Right lobe of liver (tissue), 6 donors: Measurements from ENCODE around the gene CCM2L. TPM values are rescaled to one million over a fixed set of nuclear protein-coding genes. Genes with fewer than 3 reads are reported as not detected.

Experiments used
- ATAC-seq, 4 donors: fragments of 200-7000 bp; cut with Tn5 transposase; one replicate each; pipeline ENCODE4 v1.9.1; 2020; ENCODE audit warnings: mild to moderate bottlenecking in 4 of 4, moderate library complexity in 4 of 4
- DNase-seq, 3 donors: peaks; one replicate each; pipeline ENCODE4 v3.0.0-alpha.2; 2020
- H3K27ac ChIP-seq, 3 donors: fragments of 200-600 bp; one replicate each; pipeline ENCODE4 v1.8.0; 2022
- H3K27me3 ChIP-seq, 2 donors: fragments of 200-600 bp; one replicate each; pipeline ENCODE4 v1.8.0; 2022
- H3K36me3 ChIP-seq, 4 donors: fragments of 200-600 bp; sonication (generic) in 1 of 4; one replicate each; pipeline versions ENCODE4 v1.5.1 to v1.8.0; 2017 to 2022; ENCODE audit warnings: control low read depth in 1 of 4
- H3K4me1 ChIP-seq, 4 donors: fragments of 200-600 bp; sonication (generic) in 1 of 4; one replicate each; pipeline versions ENCODE4 v1.5.1 to v1.8.0; 2017 to 2022; ENCODE audit warnings: control low read depth in 1 of 4
- H3K4me3 ChIP-seq, 3 donors: fragments of 200-600 bp; one replicate each; pipeline ENCODE4 v1.8.0; 2022
- H3K9me3 ChIP-seq, 4 donors: fragments of 200-600 bp; sonication (generic) in 1 of 4; one replicate each; pipeline versions ENCODE4 v1.5.1 to v1.8.0; 2017 to 2022; ENCODE audit warnings: control low read depth in 1 of 4
- CTCF ChIP-seq, 4 donors: fragments of 200-600 bp in 3 of 4; fragments of 450-650 bp in 1 of 4; IDR thresholded peaks; one replicate each; pipeline versions ENCODE4 v1.5.1 to v1.8.0; 2016 to 2022; ENCODE audit warnings: antibody characterized with exemption in 4 of 4, mild to moderate bottlenecking in 2 of 4
- POLR2A ChIP-seq: fragments of 450-650 bp; IDR thresholded peaks from one replicate; pipeline ENCODE4 v1.6.1; 2017; ENCODE audit warnings: antibody characterized with exemption, mild to moderate bottlenecking
- WGBS: methylation state at CpG from one replicate; pipeline ENCODE4 v1.1.6; 2018; ENCODE audit warnings: low coverage, low lambda C conversion rate; ENCODE audit not compliant: insufficient coverage; ENCODE audit errors: missing lambda C conversion rate; 5-methylcytosine and 5-hydroxymethylcytosine counted together
- intact Hi-C, 2 donors: fragments of 100-400 bp; cut with DNase I; formaldehyde crosslinking; loops; one replicate each; pipeline versions ENCODE4 v1.11.2 to v1.14.1; 2022
- total RNA-seq, 6 experiments: library from RNA; depleted of rRNA in 2 of 6; stranded (reverse); fragments of >200 nt in 2 of 6; fragmentation: NEBNext Ultra II Directional in 3 of 6; extraction: Animal tissue kit (Norgen Biotek cat#: 25700) in 3 of 6; gene quantifications; one replicate each; pipeline versions ENCODE4 v1.1.0 to v1.2.4, GENCODE V29; 2016 to 2023
- donor health status: DM: no; HTN: yes; CAD: no.
- donor health status: DM: no; HTN: no; CAD: no.
- donor health status: DM: no; HTN: no; CAD: no.
- donor health status: DM: no; HTN: yes; CAD: no.
- donor health status: DM: no; HTN: yes; CAD: no.

The CCM2L gene
- total RNA-seq, 6 experiments from 2014 or later, result 0.61 to 1.7 (median 0.89) TPM

- no peak for DNase-seq
- 69% methylated on average over 8 of the region's 8 CpGs for WGBS
- Histone ChIP-seq H3K9me3 (no peaks in the 10 kb centered on the region), H3K4me1 (peaks cover 0 to 9% (median 0%) of the 10 kb centered on the region in 4 donors), H3K4me3 (no peak overlapping the region), H3K27ac (no peak overlapping the region), H3K36me3 (no peaks in the 10 kb centered on the region), H3K27me3 (no peaks in the 10 kb centered on the region)
- intact Hi-C loops, result no loop called here
- no peak for ATAC-seq
- no peak for TF ChIP-seq CTCF (IDR thresholded peaks at IDR 0.05)
- TF ChIP-seq POLR2A, result no peak
Observed at GRCh38 chr20:32035426-32035779, 25.2 kb downstream of the CCM2L start.

- intact Hi-C loops, result no loop called here
- H3K27me3 ChIP-seq, result no peaks in the 10 kb centered on the region
- DNase-seq, result no peak
- no peak overlapping the region for H3K4me3 ChIP-seq
- H3K27ac ChIP-seq, result no peak overlapping the region
- no peaks in the 10 kb centered on the region for H3K36me3 ChIP-seq
- WGBS, result 44% methylated on average over 4 of the region's 4 CpGs
- no peak for ATAC-seq
- TF ChIP-seq POLR2A, result no peak
- no peak for TF ChIP-seq CTCF (IDR thresholded peaks at IDR 0.05)
- H3K4me1 ChIP-seq, result peaks cover 0 to 5% (median 0%) of the 10 kb centered on the region in 4 donors
- H3K9me3 ChIP-seq, result no peaks in the 10 kb centered on the region
Observed at GRCh38 chr20:32036252-32036651, 26.0 kb downstream of the CCM2L start.

- H3K27me3 ChIP-seq, result no peaks in the 10 kb centered on the region
- ATAC-seq, result no peak
- WGBS, result 30% methylated on average over 10 of the region's 10 CpGs
- H3K4me1 ChIP-seq, result no peaks in the 10 kb centered on the region
- intact Hi-C loops, result no loop called here
- H3K4me3 ChIP-seq, result no peak overlapping the region
- H3K27ac ChIP-seq, result no peak overlapping the region
- H3K9me3 ChIP-seq, result no peaks in the 10 kb centered on the region
- no peaks in the 10 kb centered on the region for H3K36me3 ChIP-seq
- DNase-seq, result no peak
- no peak for TF ChIP-seq POLR2A
- no peak for TF ChIP-seq CTCF (IDR thresholded peaks at IDR 0.05)
Observed at GRCh38 chr20:32036716-32037485, 26.7 kb downstream of the CCM2L start.

GRCh38 chr20:32037929-32038328 lies 27.7 kb downstream of the CCM2L start:
- DNase-seq (no peak), ATAC-seq (no peak)
- intact Hi-C loops, result no loop called here
- Histone ChIP-seq H3K4me3 (no peak overlapping the region), H3K9me3 (no peaks in the 10 kb centered on the region), H3K36me3 (no peaks in the 10 kb centered on the region), H3K27ac (no peak overlapping the region), H3K4me1 (no peaks in the 10 kb centered on the region), H3K27me3 (no peaks in the 10 kb centered on the region)
- TF ChIP-seq POLR2A (no peak), CTCF (IDR thresholded peaks at IDR 0.05) (no peak)
- WGBS, result 63% methylated on average over 4 of the region's 4 CpGs
